ENCODE measurements around the gene CLDN7.

DNA sequence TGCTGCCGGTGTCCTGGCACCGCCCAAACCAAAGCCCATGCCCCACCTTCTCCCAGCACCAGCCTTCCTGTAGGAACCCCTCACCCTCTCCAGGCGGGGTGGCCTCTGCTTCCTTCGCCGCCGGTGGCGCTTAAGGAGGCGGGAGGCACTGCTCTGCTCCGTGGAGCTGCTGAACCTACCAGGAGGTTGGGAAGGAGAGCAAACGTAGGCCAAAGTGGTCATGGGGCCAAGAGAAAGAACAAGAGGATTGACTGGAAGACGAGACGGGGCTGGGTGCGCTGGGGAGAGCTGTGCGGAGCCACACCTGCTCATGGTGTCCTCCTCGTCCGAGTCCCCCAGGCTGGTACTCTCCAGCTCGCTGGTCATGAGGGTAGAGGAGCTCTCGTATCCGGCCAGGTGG is 32.8 kb downstream of the CLDN7 start:
- TF ChIP-seq, protein P1, sequence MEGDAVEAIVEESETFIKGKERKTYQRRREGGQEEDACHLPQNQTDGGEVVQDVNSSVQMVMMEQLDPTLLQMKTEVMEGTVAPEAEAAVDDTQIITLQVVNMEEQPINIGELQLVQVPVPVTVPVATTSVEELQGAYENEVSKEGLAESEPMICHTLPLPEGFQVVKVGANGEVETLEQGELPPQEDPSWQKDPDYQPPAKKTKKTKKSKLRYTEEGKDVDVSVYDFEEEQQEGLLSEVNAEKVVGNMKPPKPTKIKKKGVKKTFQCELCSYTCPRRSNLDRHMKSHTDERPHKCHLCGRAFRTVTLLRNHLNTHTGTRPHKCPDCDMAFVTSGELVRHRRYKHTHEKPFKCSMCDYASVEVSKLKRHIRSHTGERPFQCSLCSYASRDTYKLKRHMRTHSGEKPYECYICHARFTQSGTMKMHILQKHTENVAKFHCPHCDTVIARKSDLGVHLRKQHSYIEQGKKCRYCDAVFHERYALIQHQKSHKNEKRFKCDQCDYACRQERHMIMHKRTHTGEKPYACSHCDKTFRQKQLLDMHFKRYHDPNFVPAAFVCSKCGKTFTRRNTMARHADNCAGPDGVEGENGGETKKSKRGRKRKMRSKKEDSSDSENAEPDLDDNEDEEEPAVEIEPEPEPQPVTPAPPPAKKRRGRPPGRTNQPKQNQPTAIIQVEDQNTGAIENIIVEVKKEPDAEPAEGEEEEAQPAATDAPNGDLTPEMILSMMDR (IDR thresholded peaks at IDR 0.05) = no peak
- TF ChIP-seq POLR2A (IDR thresholded peaks at IDR 0.05) = no peak

Measured in thyroid gland (tissue), 4 donors.